AG04450 (cell line): ENCODE data around the gene FNBP1L. TPM values are rescaled to one million over a fixed set of nuclear protein-coding genes. Genes with fewer than 3 reads are reported as not detected.

Experiments
- CTCF ChIA-PET: fragments of 300-600, 350-600 bp; formaldehyde crosslinking; extraction: SDS; loops from one replicate; lab custom pipeline; 2022; ENCODE audit warnings: antibody characterized with exemption, inconsistent platforms; lab: Charles Lee
- POLR2A ChIA-PET: fragments of 350-600 bp; formaldehyde crosslinking; extraction: SDS; loops from one replicate; lab custom pipeline; 2021; ENCODE audit warnings: antibody characterized with exemption, inconsistent platforms; lab: Yijun Ruan, JAX
- DNase-seq: peaks from one replicate; pipeline ENCODE4 v3.0.0-alpha.2; 2011; ENCODE audit warnings: low read depth, low spot score
- H3K27ac ChIP-seq: one replicate; pipeline ENCODE4 v1.5.1; 2012; ENCODE audit warnings: low read depth, low read length, control low read depth
- H3K27me3 ChIP-seq: one replicate; pipeline ENCODE4 v1.6.0; 2012; ENCODE audit warnings: low read length; ENCODE audit not compliant: control insufficient read depth, insufficient read depth
- H3K4me3 ChIP-seq: 2 replicates; pipeline ENCODE4 v1.5.1; 2011; ENCODE audit warnings: mild to moderate bottlenecking, low read depth, low read length, control low read depth
- H3K9me3 ChIP-seq: 2 replicates; pipeline ENCODE4 v1.5.1; 2012; ENCODE audit warnings: low read length; ENCODE audit not compliant: control insufficient read depth, insufficient read depth
- polyA plus RNA-seq: library from polyadenylated mRNA; depleted of rRNA; stranded (reverse); fragments of >200 nt; gene quantifications from 2 replicates; pipeline ENCODE4 v1.2.3, GENCODE V29; 2011
- TF ChIP-seq, protein P1 (sequence below): IDR thresholded peaks from 2 replicates; pipeline ENCODE4 v1.5.1; 2011; ENCODE audit warnings: low read depth, low read length, control low read depth, inconsistent platforms

FNBP1L gene
- polyA plus RNA-seq, 1 experiment = 24.1 TPM

DNA sequence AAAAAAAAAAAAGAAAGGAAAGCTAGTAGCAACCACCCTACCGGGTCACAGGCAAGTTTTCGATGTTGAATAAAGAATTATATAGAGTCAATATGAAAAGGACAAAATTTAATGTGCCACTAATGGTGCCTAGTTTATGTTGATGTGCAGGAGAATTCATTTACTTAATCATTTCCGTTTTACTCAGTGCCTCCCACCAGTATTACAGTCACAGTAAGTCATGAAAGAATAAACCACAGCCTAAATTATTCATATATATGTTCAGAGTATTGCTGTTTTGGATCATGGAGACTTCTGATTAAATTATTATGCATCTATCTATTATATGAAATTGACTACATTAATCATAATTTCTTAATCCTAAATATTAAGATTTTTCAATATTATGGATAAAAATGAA, 35.3 kb downstream of the FNBP1L start:
- peaks cover 2% of the 10 kb centered on the region; the same call in 1 of the 2 replicates for H3K9me3 ChIP-seq
- no peak for DNase-seq
- no peak overlapping the region for H3K27ac ChIP-seq
- H3K27me3 ChIP-seq = no peaks in the 10 kb centered on the region
- ChIA-PET POLR2A (no interaction called here), CTCF (no interaction called here)
- H3K4me3 ChIP-seq = no peak overlapping the region
- TF ChIP-seq, protein P1, sequence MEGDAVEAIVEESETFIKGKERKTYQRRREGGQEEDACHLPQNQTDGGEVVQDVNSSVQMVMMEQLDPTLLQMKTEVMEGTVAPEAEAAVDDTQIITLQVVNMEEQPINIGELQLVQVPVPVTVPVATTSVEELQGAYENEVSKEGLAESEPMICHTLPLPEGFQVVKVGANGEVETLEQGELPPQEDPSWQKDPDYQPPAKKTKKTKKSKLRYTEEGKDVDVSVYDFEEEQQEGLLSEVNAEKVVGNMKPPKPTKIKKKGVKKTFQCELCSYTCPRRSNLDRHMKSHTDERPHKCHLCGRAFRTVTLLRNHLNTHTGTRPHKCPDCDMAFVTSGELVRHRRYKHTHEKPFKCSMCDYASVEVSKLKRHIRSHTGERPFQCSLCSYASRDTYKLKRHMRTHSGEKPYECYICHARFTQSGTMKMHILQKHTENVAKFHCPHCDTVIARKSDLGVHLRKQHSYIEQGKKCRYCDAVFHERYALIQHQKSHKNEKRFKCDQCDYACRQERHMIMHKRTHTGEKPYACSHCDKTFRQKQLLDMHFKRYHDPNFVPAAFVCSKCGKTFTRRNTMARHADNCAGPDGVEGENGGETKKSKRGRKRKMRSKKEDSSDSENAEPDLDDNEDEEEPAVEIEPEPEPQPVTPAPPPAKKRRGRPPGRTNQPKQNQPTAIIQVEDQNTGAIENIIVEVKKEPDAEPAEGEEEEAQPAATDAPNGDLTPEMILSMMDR = no peak

DNA sequence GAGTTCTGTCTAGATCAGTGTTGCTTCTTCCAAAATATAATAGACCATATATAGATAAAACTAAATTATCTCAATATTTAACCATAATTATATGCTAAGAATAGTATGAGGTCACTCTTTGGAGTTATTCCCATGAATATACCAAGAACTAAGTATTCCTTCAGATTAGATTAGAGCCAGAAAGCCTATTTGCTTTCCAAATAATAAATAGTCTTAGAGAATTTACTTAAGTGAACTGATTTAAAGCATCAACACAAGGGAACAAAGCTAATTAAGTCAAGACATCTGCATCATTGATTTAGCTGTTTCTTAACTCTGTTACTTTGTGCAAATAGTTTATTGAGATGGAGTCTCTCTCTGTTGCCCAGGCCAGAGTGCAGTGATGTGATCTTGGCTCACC, 35.7 kb downstream of the FNBP1L start:
- ChIA-PET POLR2A (no interaction called here), CTCF (no interaction called here)
- H3K27ac ChIP-seq = no peak overlapping the region
- H3K27me3 ChIP-seq = no peaks in the 10 kb centered on the region
- no peak for DNase-seq
- TF ChIP-seq, protein P1 = no peak
- no peaks in the 10 kb centered on the region for H3K9me3 ChIP-seq
- no peak overlapping the region for H3K4me3 ChIP-seq

DNA sequence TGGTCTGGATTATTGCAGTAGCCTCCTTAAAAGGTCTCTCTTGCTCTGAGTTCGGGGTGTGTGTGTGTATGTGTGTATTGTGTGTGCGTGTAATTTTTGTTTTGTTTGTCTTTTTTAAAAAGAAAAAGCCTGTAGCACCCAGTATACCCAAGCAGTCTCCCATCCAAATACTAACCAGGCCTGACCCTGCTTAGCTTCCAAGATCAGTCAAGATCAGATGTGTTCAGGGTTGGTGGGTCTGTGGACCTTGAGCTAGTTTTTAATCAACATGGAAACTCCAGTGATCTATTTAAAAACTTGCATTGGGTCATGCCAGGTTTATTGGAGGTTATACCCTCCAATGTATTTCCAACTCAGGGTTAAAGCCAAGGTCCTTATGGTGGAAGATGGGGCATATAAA, 40.3 kb downstream of the FNBP1L start:
- ChIA-PET POLR2A (no interaction called here), CTCF (no interaction called here)
- Histone ChIP-seq H3K9me3 (no peaks in the 10 kb centered on the region), H3K27me3 (no peaks in the 10 kb centered on the region), H3K27ac (no peak overlapping the region), H3K4me3 (no peak overlapping the region)
- no peak for DNase-seq
- TF ChIP-seq, protein P1 = no peak

DNA sequence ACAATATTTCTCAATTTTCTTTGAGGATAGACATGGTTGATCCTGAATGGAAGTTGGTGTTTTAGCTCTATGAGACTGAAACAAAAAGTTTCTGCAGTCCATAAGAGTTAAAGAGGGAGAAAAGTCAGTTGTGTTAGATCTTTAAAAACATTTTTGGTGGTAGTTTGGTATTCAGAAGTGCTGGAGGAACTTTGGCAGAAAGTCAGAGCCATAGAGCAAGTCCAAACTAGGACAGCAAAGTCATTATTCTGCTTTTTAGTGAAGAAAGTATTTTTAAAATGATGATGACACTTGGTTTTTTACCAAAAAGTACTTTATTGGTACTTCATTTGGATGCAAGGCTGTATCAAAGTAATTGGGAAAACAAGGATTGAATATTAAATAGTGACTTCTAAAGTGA, 41.8 kb downstream of the FNBP1L start:
- no peak for DNase-seq
- Histone ChIP-seq H3K9me3 (no peaks in the 10 kb centered on the region), H3K4me3 (no peak overlapping the region), H3K27me3 (no peaks in the 10 kb centered on the region), H3K27ac (no peak overlapping the region)
- TF ChIP-seq, protein P1 = no peak
- POLR2A ChIA-PET = no interaction called here
- CTCF ChIA-PET = no interaction called here

DNA sequence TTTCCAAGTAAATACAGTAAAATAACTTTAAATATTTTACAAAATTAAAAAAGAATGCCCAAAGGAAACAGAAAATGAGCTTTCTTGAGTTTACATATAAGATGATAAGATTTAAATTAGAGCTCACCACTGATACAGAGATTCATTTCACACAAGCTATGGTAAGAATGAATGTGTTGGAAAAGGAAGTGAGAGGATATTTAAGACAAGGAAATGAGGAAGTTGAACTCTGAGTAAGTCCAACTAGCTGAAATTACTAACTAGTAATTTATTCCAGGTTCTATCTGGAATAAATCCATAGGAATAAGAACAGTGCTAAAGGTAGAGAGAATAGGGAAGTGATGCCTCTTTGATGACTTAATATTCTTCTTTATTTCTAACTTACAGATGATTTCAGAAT, 42.4 kb downstream of the FNBP1L start:
- Histone ChIP-seq H3K4me3 (no peak overlapping the region), H3K9me3 (no peaks in the 10 kb centered on the region), H3K27ac (no peak overlapping the region), H3K27me3 (no peaks in the 10 kb centered on the region)
- ChIA-PET CTCF (interaction anchor here (2.6 kb wide), 1 partner anchor 186 kb away, joined by 7 read pairs; no protein-coding TSS in a partner anchor), POLR2A (no interaction called here)
- TF ChIP-seq, protein P1 = no peak
- DNase-seq = no peak
